Measurements from ENCODE around the gene VRK3. TPM values are rescaled to one million over a fixed set of nuclear protein-coding genes. Genes with fewer than 3 reads are reported as not detected.
A peak's percentile ranks its signal among the peaks of the same experiment; 100 is the strongest.
"Not testable (repeated sequence)": the region's sequence is repeated elsewhere in the genome, so short reads cannot be mapped to it uniquely, and the experiment has no call there.

The VRK3 gene
- total RNA-seq, 1 donor from 2014 or later: 42.4 TPM

- intact Hi-C loops (cut with DNase I); DNase-seq (ENCODE audit: low spot score): not testable (repeated sequence)
- ATAC-seq: peak; percentile 69
Measured at GRCh38 chr19:49969355-49969754, 55.8 kb downstream of the VRK3 start.

- DNase-seq (ENCODE audit: low spot score): no peak
Measured at GRCh38 chr19:49968279-49968922, 56.8 kb downstream of the VRK3 start.

GRCh38 chr19:49960980-49961379 is 64.2 kb downstream of the VRK3 start, which contains the start of gene SIGLEC11:
Gene SIGLEC11, minus strand, starts transcription at chr19:49961172. Its CDS starts 91 bp downstream, at chr19:49961081.
- intact Hi-C loops (cut with DNase I); DNase-seq (ENCODE audit: low spot score): not testable (repeated sequence)
- ATAC-seq: peak; percentile 57

More at GRCh38 chr19:49968279-49968922, 56.8 kb downstream of the VRK3 start:
- intact Hi-C loops (cut with DNase I): no loop called here
- ATAC-seq: no peak

GRCh38 chr19:49959892-49960291 is 65.3 kb downstream of the VRK3 start:
- intact Hi-C loops (cut with DNase I); ATAC-seq; DNase-seq (ENCODE audit: low spot score): not testable (repeated sequence)

GRCh38 chr19:49958596-49958995 is 66.6 kb downstream of the VRK3 start:
- ATAC-seq; intact Hi-C loops (cut with DNase I); DNase-seq (ENCODE audit: low spot score): not testable (repeated sequence)

- DNase-seq (ENCODE audit: low spot score); ATAC-seq; intact Hi-C loops (cut with DNase I): not testable (repeated sequence)
Measured at GRCh38 chr19:49958144-49958543, 67.0 kb downstream of the VRK3 start.

- DNase-seq (ENCODE audit: low spot score): no peak
- intact Hi-C loops (cut with DNase I): no loop called here
- no peak for ATAC-seq
Measured at GRCh38 chr19:49957262-49957915, 67.8 kb downstream of the VRK3 start.

- DNase-seq (ENCODE audit: low spot score) (no peak), ATAC-seq (no peak)
- intact Hi-C loops (cut with DNase I): no loop called here
Measured at GRCh38 chr19:49956115-49956495, 69.1 kb downstream of the VRK3 start.

- DNase-seq (ENCODE audit: low spot score) (no peak), ATAC-seq (peak; percentile 36)
- intact Hi-C loops (cut with DNase I): no loop called here
Measured at GRCh38 chr19:49954933-49955332, 70.2 kb downstream of the VRK3 start.

- intact Hi-C loops (cut with DNase I): no loop called here
- peak; percentile 48 for ATAC-seq
- DNase-seq (ENCODE audit: low spot score): no peak
Measured at GRCh38 chr19:49954092-49954829, 70.9 kb downstream of the VRK3 start.

GRCh38 chr19:49953416-49953815 is 71.8 kb downstream of the VRK3 start:
- ATAC-seq: peak; percentile 48
- intact Hi-C loops (cut with DNase I): no loop called here
- DNase-seq (ENCODE audit: low spot score): no peak

- ATAC-seq (no peak), DNase-seq (ENCODE audit: low spot score) (no peak)
- intact Hi-C loops (cut with DNase I): no loop called here
Measured at GRCh38 chr19:49952906-49953305, 72.3 kb downstream of the VRK3 start.

- intact Hi-C loops (cut with DNase I): no loop called here
- no peak for ATAC-seq
- no peak for DNase-seq (ENCODE audit: low spot score)
Measured at GRCh38 chr19:49952479-49952836, 72.7 kb downstream of the VRK3 start.

GRCh38 chr19:49951806-49952478 is 73.2 kb downstream of the VRK3 start:
- DNase-seq (ENCODE audit: low spot score) (no peak), ATAC-seq (no peak)
- intact Hi-C loops (cut with DNase I): no loop called here

GRCh38 chr19:49950956-49951526 is 74.1 kb downstream of the VRK3 start:
- intact Hi-C loops (cut with DNase I): no loop called here
- DNase-seq (ENCODE audit: low spot score) (no peak), ATAC-seq (no peak)

- DNase-seq (ENCODE audit: low spot score) (no peak), ATAC-seq (no peak)
- intact Hi-C loops (cut with DNase I): no loop called here
Measured at GRCh38 chr19:49950590-49950948, 74.6 kb downstream of the VRK3 start.

GRCh38 chr19:49949742-49950589 is 75.2 kb downstream of the VRK3 start:
- ATAC-seq: no peak
- DNase-seq (ENCODE audit: low spot score): no peak
- intact Hi-C loops (cut with DNase I): no loop called here

- no peak for ATAC-seq
- intact Hi-C loops (cut with DNase I): no loop called here
- no peak for DNase-seq (ENCODE audit: low spot score)
Measured at GRCh38 chr19:49946415-49946814, 78.8 kb downstream of the VRK3 start.
